HepG2 (cell line): ENCODE results near the gene RASA3. TPM values are rescaled to one million over a fixed set of nuclear protein-coding genes. Genes with fewer than 3 reads are reported as not detected.

Experiments
- ATAC-seq: fragments of 200-7000 bp; cut with Tn5 transposase; 3 replicates; pipeline ENCODE4 v1.9.1; 2020; ENCODE audit warnings: mild to moderate bottlenecking, moderate library complexity
- BruUV-seq: library from RNA; stranded (reverse); fragments of 400-500 nt; replicated peaks from 2 replicates; lab custom pipeline; 2021; lab: Mats Ljungman, UMichigan
- CTCF ChIA-PET: fragments of 300-600 bp; formaldehyde crosslinking; extraction: SDS; loops from one replicate; lab custom pipeline; 2021; ENCODE audit warnings: low total read pairs, inconsistent platforms, low intra/inter-chr PET ratio; lab: Yijun Ruan, JAX
- POLR2A ChIA-PET: fragments of 350-600 bp; sonication (Branson Sonifier 250); formaldehyde crosslinking; loops from one replicate; lab custom pipeline; 2020; ENCODE audit warnings: antibody characterized with exemption, inconsistent platforms; lab: Yijun Ruan, JAX
- DNase-seq: peaks from one replicate; pipeline ENCODE4 v3.0.0-alpha.2; 2015; ENCODE audit warnings: low spot score
- FAIRE-seq: peaks from 3 replicates; lab custom pipeline; 2011; peaks lifted over from hg19 to GRCh38; lab: Jason Lieb, UNC
- H2AFZ ChIP-seq: one replicate; pipeline ENCODE4 v1.6.1; 2011; ENCODE audit warnings: low read length, inconsistent platforms
- H3K27ac ChIP-seq: fragments of 300-600 bp; 3 replicates; pipeline ENCODE4 v1.8.0; 2011; ENCODE audit warnings: mixed run types, mild to moderate bottlenecking, mixed read lengths, low read length, inconsistent platforms; ENCODE audit not compliant: insufficient read depth; ENCODE audit errors: extremely low read length
- H3K27me3 ChIP-seq, 2 experiments: fragments of 200-600 bp in 1 of 2; 2 replicates in 1 of 2; 3 replicates in 1 of 2; pipeline versions ENCODE4 v1.6.0 to v1.8.0; 2011; ENCODE audit warnings: low read length in 2 of 2, mild to moderate bottlenecking in 2 of 2, moderate library complexity in 2 of 2, inconsistent platforms in 1 of 2; ENCODE audit not compliant: insufficient read depth in 2 of 2, control insufficient read depth in 1 of 2
- H3K36me3 ChIP-seq, 2 experiments: fragments of 200-600 bp in 1 of 2; replicated peaks in 1 of 2; 2 replicates in 1 of 2; 3 replicates in 1 of 2; pipeline versions ENCODE4 v1.5.1 to v1.8.0; 2011; ENCODE audit warnings: low read length in 2 of 2, inconsistent platforms in 1 of 2; ENCODE audit not compliant: insufficient read depth in 2 of 2, control insufficient read depth in 1 of 2
- H3K4me1 ChIP-seq: 2 replicates; pipeline ENCODE4 v1.5.1; 2012; ENCODE audit warnings: low read length, inconsistent platforms; ENCODE audit not compliant: insufficient read depth
- H3K4me2 ChIP-seq: 2 replicates; pipeline ENCODE4 v1.6.0; 2011; ENCODE audit warnings: low read depth, low read length, inconsistent platforms
- H3K4me3 ChIP-seq, 3 experiments: fragments of 200-600 bp in 1 of 3; sonication (generic), shearing (Covaris generic) in 1 of 3; replicated peaks in 1 of 3; 2 replicates each; pipeline ENCODE4 v1.5.1; 2011 to 2016; ENCODE audit warnings: low read length in 3 of 3, inconsistent platforms in 2 of 3, low read depth in 2 of 3, mild to moderate bottlenecking in 2 of 3, control low read depth in 1 of 3, mixed read lengths in 1 of 3; ENCODE audit not compliant: insufficient read depth in 1 of 3
- H3K79me2 ChIP-seq: one replicate; pipeline ENCODE4 v1.6.1; 2011; ENCODE audit warnings: low read length, inconsistent platforms; ENCODE audit not compliant: insufficient read depth
- H3K9ac ChIP-seq: 2 replicates; pipeline ENCODE4 v1.6.0; 2011; ENCODE audit warnings: mild to moderate bottlenecking, low read depth, low read length, inconsistent platforms; ENCODE audit not compliant: insufficient read depth
- H3K9me3 ChIP-seq: 2 replicates; pipeline ENCODE4 v1.5.1; 2012; ENCODE audit warnings: mild to moderate bottlenecking, low read length
- H4K20me1 ChIP-seq: 2 replicates; pipeline ENCODE4 v1.6.0; 2011; ENCODE audit warnings: inconsistent platforms, mild to moderate bottlenecking, low read length, moderate library complexity; ENCODE audit not compliant: insufficient read depth
- ATF7-NPFF ChIP-seq: sonication (generic); formaldehyde crosslinking; IDR thresholded peaks from 2 replicates; pipeline ENCODE4 v1.8.1; 2023; ENCODE audit warnings: mild to moderate bottlenecking, low read depth, missing genetic modification reagents, moderate library complexity
- BHLHE40 ChIP-seq: IDR thresholded peaks from 2 replicates; pipeline ENCODE4 v1.6.1; 2011; ENCODE audit warnings: low read length, improper control_type of control experiment
- DNMT1 ChIP-seq: sonication (generic); formaldehyde crosslinking; IDR thresholded peaks from 2 replicates; pipeline ENCODE4 v1.5.1; 2020; ENCODE audit warnings: mild to moderate bottlenecking, missing genetic modification reagents
- HMG20B ChIP-seq: conservative IDR thresholded peaks from 2 replicates; pipeline ENCODE4 v1.6.1; 2016; ENCODE audit warnings: missing genetic modification reagents, missing compliant biosample characterization
- IKZF1 ChIP-seq: fragments of 450-650 bp; IDR thresholded peaks from 2 replicates; pipeline ENCODE4 v1.7.1; 2016
- TCF7L2 ChIP-seq: IDR thresholded peaks from 2 replicates; pipeline ENCODE4 v1.6.1; 2011; ENCODE audit warnings: mild to moderate bottlenecking, low read depth, low read length, moderate library complexity
- YEATS2 ChIP-seq: sonication (generic); formaldehyde crosslinking; IDR thresholded peaks from 2 replicates; pipeline ENCODE4 v1.4.0; 2020; ENCODE audit warnings: missing genetic modification reagents, borderline replicate concordance
- ZBTB4 ChIP-seq: sonication (generic); formaldehyde crosslinking; IDR thresholded peaks from 2 replicates; pipeline ENCODE4 v1.4.0; 2020; ENCODE audit warnings: missing genetic modification reagents, mild to moderate bottlenecking, borderline replicate concordance
- ZNF235 ChIP-seq: sonication (generic); formaldehyde crosslinking; IDR thresholded peaks from 2 replicates; pipeline ENCODE4 v1.8.1; 2023; ENCODE audit warnings: mild to moderate bottlenecking, missing genetic modification reagents, borderline replicate concordance
- ZNF878 ChIP-seq: sonication (generic); formaldehyde crosslinking; IDR thresholded peaks from 2 replicates; pipeline ENCODE4 v1.8.1; 2023; ENCODE audit warnings: mild to moderate bottlenecking, missing genetic modification reagents, moderate library complexity
- ZNF879 ChIP-seq: sonication (generic); formaldehyde crosslinking; IDR thresholded peaks from 2 replicates; pipeline ENCODE4 v1.8.1; 2023; ENCODE audit warnings: missing genetic modification reagents
- ZNF891 ChIP-seq: sonication (generic); formaldehyde crosslinking; IDR thresholded peaks from 2 replicates; pipeline ENCODE4 v1.5.0; 2020; ENCODE audit warnings: mild to moderate bottlenecking, missing genetic modification reagents
- WGBS: methylation state at CpG from one replicate; pipeline ENCODE4 v1.1.6; 2017; ENCODE audit warnings: low lambda C conversion rate; 5-methylcytosine and 5-hydroxymethylcytosine counted together
- in situ Hi-C: cut with HindIII; loops from 2 replicates; pipeline ENCODE4 v1.10.0; 2017; ENCODE audit warnings: low pct_unique_long_range_greater_than_20kb; ENCODE audit not compliant: extremely low pct_ligation_motif_present
- intact Hi-C: fragments of 100-400 bp; cut with micrococcal nuclease; formaldehyde crosslinking; loops from one replicate; pipeline ENCODE4 v1.10.0; 2022; ENCODE audit not compliant: unreplicated experiment
- polyA plus RNA-seq, 8 experiments: library from polyadenylated mRNA; depleted of rRNA in 3 of 8; stranded (reverse) in 7 of 8; unstranded in 1 of 8; fragments of >200 nt; fragmentation: Illumina TruSeq in 4 of 8; extraction: Trizol in 4 of 8; gene quantifications; 2 replicates each; pipeline versions ENCODE4 v1.2.1 to v1.2.3, GENCODE V29; 2011 to 2016; ENCODE audit warnings: low read depth in 4 of 8, missing spikeins in 1 of 8, mixed read lengths in 1 of 8; ENCODE audit not compliant: insufficient read depth in 1 of 8
- total RNA-seq, 5 experiments: library from RNA; depleted of rRNA; stranded (reverse); fragments of >200 nt; fragmentation: Illumina TruSeq; extraction: Trizol; gene quantifications; 2 replicates each; pipeline ENCODE4 v1.2.3, GENCODE V29; 2016; ENCODE audit warnings: low read depth in 1 of 5

RASA3 gene
- total and polyA plus RNA-seq, 2 of the 13 experiments (the other 11 are each of a cell fraction or from before 2014, with no cell fraction given): 0.05 TPM; not detected in 1

GRCh38 chr13:114148521-114148855 is 16.1 kb upstream of the RASA3 start:
- Histone ChIP-seq H3K36me3 (no peaks in the 10 kb centered on the region), H3K27me3 (peaks cover 10 to 57% of the 10 kb centered on the region in 2 experiments; a peak in 4 of 5 replicates), H2AFZ (no peak overlapping the region), H3K9ac (no peak overlapping the region), H3K4me1 (no peaks in the 10 kb centered on the region), H3K27ac (no peak overlapping the region), H3K9me3 (no peaks in the 10 kb centered on the region), H4K20me1 (no peaks in the 10 kb centered on the region), H3K79me2 (no peaks in the 10 kb centered on the region), H3K4me3 (no peak overlapping the region), H3K4me2 (no peak overlapping the region)
- ChIA-PET CTCF (no interaction called here), POLR2A (no interaction called here)
- intact Hi-C loops (no loop called here), in situ Hi-C loops (no loop called here)
- DNase-seq (no peak), ATAC-seq (no peak), FAIRE-seq (no peak)
- TF ChIP-seq YEATS2 (CRISPR knock-in tag): no peak
- TF ChIP-seq IKZF1: no peak
- no peak for TF ChIP-seq ZNF879 (CRISPR knock-in tag)
- no TSS peak for BruUV-seq
- 39% methylated on average over 8 of the region's 8 CpGs for WGBS

GRCh38 chr13:114147803-114148520 is 15.5 kb upstream of the RASA3 start:
- ATAC-seq: no peak
- no peak for DNase-seq
- in situ Hi-C loops: no loop called here
- POLR2A ChIA-PET: no interaction called here
- H3K27ac ChIP-seq: no peak overlapping the region
- H3K9me3 ChIP-seq: no peaks in the 10 kb centered on the region
- no peaks in the 10 kb centered on the region for H3K4me1 ChIP-seq
- no peak overlapping the region for H3K9ac ChIP-seq
- CTCF ChIA-PET: no interaction called here
- intact Hi-C loops: no loop called here
- WGBS: 30% methylated on average over 18 of the region's 22 CpGs
- BruUV-seq: no TSS peak
- H3K4me2 ChIP-seq: no peak overlapping the region
- no peaks in the 10 kb centered on the region for H4K20me1 ChIP-seq
- H3K4me3 ChIP-seq: no peak overlapping the region
- H3K27me3 ChIP-seq: peaks cover 10 to 55% of the 10 kb centered on the region in 2 experiments; a peak in 4 of 5 replicates
- no peaks in the 10 kb centered on the region for H3K36me3 ChIP-seq
- H3K79me2 ChIP-seq: no peaks in the 10 kb centered on the region
- no peak for TF ChIP-seq ZNF891 (CRISPR knock-in tag)
- TF ChIP-seq TCF7L2: no peak
- TF ChIP-seq ZNF878 (CRISPR knock-in tag): no peak
- TF ChIP-seq BHLHE40: no peak
- no peak for TF ChIP-seq ZNF235 (CRISPR knock-in tag)
- no peak for TF ChIP-seq ATF7-NPFF (CRISPR knock-in tag)
- no peak for TF ChIP-seq DNMT1 (CRISPR knock-in tag)
- TF ChIP-seq HMG20B (CRISPR knock-in tag): no peak
- no peak for TF ChIP-seq ZBTB4
- FAIRE-seq: no peak
- no peak overlapping the region for H2AFZ ChIP-seq
